Bronchial epithelial cell (primary cell): ENCODE results near the gene CD3E. TPM values are rescaled to one million over a fixed set of nuclear protein-coding genes. Genes with fewer than 3 reads are reported as not detected.

ENCODE experiments used
- DNase-seq: peaks from one replicate; pipeline ENCODE4 v3.0.0-alpha.2; 2010; ENCODE audit warnings: low read depth
- FAIRE-seq: peaks from 2 replicates; lab custom pipeline; 2011; peaks lifted over from hg19 to GRCh38; lab: Jason Lieb, UNC
- H3K27me3 ChIP-seq: 2 replicates; pipeline ENCODE4 v1.5.1; 2011; ENCODE audit warnings: low read length; ENCODE audit not compliant: control insufficient read depth, insufficient read depth
- H3K36me3 ChIP-seq: 2 replicates; pipeline ENCODE4 v1.5.1; 2011; ENCODE audit warnings: low read length; ENCODE audit not compliant: control insufficient read depth, insufficient read depth
- H3K4me3 ChIP-seq: 2 replicates; pipeline ENCODE4 v1.5.1; 2011; ENCODE audit warnings: mild to moderate bottlenecking, low read depth, low read length, control low read depth
- CTCF ChIP-seq: IDR thresholded peaks from 2 replicates; pipeline ENCODE4 v1.5.1; 2011; ENCODE audit warnings: mild to moderate bottlenecking, moderate library complexity, low read length, control low read depth, inconsistent platforms; ENCODE audit not compliant: insufficient read depth, severe bottlenecking
- total RNA-seq: library from RNA; depleted of rRNA; stranded (reverse); fragments of >200 nt; gene quantifications from 2 replicates; pipeline ENCODE4 v1.2.1, GENCODE V29; 2014

CD3E gene
- total RNA-seq, 1 donor from 2014 or later = not detected

GRCh38 chr11:118325283-118325682 is 20.8 kb downstream of the CD3E start:
- no peak for FAIRE-seq
- no peak for DNase-seq
- Histone ChIP-seq H3K36me3 (no peaks in the 10 kb centered on the region), H3K27me3 (no peaks in the 10 kb centered on the region), H3K4me3 (no peak overlapping the region)
- TF ChIP-seq CTCF = no peak

- no peak for FAIRE-seq
- H3K36me3 ChIP-seq = no peaks in the 10 kb centered on the region
- no peak for TF ChIP-seq CTCF
- H3K4me3 ChIP-seq = no peak overlapping the region
- H3K27me3 ChIP-seq = no peaks in the 10 kb centered on the region
- no peak for DNase-seq
Observed at GRCh38 chr11:118328745-118329144, 24.2 kb downstream of the CD3E start.

GRCh38 chr11:118334745-118335144 is 30.2 kb downstream of the CD3E start:
- no peak overlapping the region for H3K4me3 ChIP-seq
- no peaks in the 10 kb centered on the region for H3K27me3 ChIP-seq
- H3K36me3 ChIP-seq = no peaks in the 10 kb centered on the region
- DNase-seq (no peak), FAIRE-seq (no peak)
- TF ChIP-seq CTCF = no peak

GRCh38 chr11:118338637-118339061 is 34.1 kb downstream of the CD3E start:
- peak; percentile 68 for DNase-seq
- FAIRE-seq = no peak

GRCh38 chr11:118339281-118339961 is 34.9 kb downstream of the CD3E start:
- no peak overlapping the region for H3K4me3 ChIP-seq
- DNase-seq (no peak), FAIRE-seq (no peak)
- TF ChIP-seq CTCF = no peak
- H3K36me3 ChIP-seq = no peaks in the 10 kb centered on the region
- no peaks in the 10 kb centered on the region for H3K27me3 ChIP-seq

More at GRCh38 chr11:118338637-118339061, 34.1 kb downstream of the CD3E start:
- H3K27me3 ChIP-seq = no peaks in the 10 kb centered on the region
- no peak for TF ChIP-seq CTCF
- H3K4me3 ChIP-seq = no peak overlapping the region
- H3K36me3 ChIP-seq = no peaks in the 10 kb centered on the region

- no peaks in the 10 kb centered on the region for H3K36me3 ChIP-seq
- no peak for FAIRE-seq
- DNase-seq = no peak
- no peak for TF ChIP-seq CTCF
- no peaks in the 10 kb centered on the region for H3K27me3 ChIP-seq
- H3K4me3 ChIP-seq = no peak overlapping the region
Observed at GRCh38 chr11:118340449-118340848, 35.9 kb downstream of the CD3E start.
